GM10266 (cell line): ENCODE data around the gene SH2D4B.
A peak's percentile ranks its signal among the peaks of the same experiment; 100 is the strongest.

Source experiments
- DNase-seq: peaks from one replicate; pipeline ENCODE4 v3.0.0; 2012; ENCODE audit errors: extremely low spot score
- TF ChIP-seq, protein P1 (sequence below): IDR thresholded peaks from 2 replicates; pipeline ENCODE4 v1.5.1; 2012; ENCODE audit warnings: mild to moderate bottlenecking, low read depth; ENCODE audit not compliant: control insufficient read depth, insufficient read depth; ENCODE audit errors: missing control alignments

The SH2D4B gene

DNA sequence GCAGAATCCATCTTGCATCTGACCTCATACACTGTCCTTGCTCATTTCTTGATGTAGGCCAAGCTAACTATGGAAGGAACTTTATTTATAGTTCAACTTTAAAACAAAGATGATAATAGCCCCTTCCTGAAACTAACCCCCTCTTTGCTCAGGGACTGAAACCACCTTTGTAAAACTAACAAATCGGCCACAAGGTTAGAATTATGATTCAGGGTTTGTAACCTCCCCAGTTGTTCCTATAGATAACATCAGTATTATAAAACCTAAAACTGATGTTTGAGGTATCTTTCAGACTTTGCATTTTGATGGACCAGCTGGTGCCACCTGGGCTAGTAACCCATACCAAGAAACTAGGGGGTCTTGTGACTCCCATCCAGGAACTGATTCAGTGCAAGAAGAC lies 143.4 kb downstream of the SH2D4B start:
- no peak for DNase-seq
- TF ChIP-seq, protein P1, sequence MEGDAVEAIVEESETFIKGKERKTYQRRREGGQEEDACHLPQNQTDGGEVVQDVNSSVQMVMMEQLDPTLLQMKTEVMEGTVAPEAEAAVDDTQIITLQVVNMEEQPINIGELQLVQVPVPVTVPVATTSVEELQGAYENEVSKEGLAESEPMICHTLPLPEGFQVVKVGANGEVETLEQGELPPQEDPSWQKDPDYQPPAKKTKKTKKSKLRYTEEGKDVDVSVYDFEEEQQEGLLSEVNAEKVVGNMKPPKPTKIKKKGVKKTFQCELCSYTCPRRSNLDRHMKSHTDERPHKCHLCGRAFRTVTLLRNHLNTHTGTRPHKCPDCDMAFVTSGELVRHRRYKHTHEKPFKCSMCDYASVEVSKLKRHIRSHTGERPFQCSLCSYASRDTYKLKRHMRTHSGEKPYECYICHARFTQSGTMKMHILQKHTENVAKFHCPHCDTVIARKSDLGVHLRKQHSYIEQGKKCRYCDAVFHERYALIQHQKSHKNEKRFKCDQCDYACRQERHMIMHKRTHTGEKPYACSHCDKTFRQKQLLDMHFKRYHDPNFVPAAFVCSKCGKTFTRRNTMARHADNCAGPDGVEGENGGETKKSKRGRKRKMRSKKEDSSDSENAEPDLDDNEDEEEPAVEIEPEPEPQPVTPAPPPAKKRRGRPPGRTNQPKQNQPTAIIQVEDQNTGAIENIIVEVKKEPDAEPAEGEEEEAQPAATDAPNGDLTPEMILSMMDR: no peak

DNA sequence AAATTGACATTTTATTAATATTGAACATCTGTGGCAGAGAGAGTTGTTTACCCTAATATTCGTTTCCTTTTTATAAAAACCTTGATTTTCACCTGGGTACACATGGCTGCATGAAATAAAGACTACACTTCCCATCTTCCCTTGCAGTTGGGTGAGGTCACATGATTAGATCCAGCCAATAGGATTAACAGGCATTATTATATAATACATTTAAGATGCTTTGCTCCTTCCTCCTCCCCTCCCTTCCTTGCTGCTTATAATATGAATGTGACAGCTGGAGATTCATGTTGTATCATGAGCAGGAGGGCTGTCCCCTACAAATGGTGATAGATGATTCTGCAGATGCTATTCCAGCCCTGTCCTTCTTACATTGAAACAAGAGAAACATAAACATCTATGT lies 146.6 kb downstream of the SH2D4B start:
- peak; percentile 29 for DNase-seq

DNA sequence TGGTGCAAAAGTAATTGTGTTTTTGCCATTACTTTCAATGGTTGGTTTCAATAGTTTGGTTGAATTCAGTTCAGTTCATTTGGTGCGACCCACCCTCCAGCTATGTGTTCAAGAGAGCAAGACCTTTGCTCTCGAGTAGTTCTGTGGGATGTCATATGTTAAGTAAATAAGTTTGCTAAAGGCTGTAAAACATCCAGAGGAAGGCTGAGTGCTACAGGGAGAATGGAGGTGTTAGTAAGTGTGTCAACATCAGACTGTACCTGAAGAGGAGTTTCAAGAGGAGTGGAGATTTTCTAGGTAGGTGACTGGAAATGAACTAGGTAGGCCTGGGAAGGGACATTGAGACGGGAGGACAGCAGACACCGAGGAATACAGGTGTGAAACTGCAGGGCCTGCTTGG lies 147.7 kb downstream of the SH2D4B start:
- TF ChIP-seq, protein P1: no peak
- no peak for DNase-seq

More for the DNA sequence above, 146.6 kb downstream of the SH2D4B start:
- TF ChIP-seq, protein P1: no peak

DNA sequence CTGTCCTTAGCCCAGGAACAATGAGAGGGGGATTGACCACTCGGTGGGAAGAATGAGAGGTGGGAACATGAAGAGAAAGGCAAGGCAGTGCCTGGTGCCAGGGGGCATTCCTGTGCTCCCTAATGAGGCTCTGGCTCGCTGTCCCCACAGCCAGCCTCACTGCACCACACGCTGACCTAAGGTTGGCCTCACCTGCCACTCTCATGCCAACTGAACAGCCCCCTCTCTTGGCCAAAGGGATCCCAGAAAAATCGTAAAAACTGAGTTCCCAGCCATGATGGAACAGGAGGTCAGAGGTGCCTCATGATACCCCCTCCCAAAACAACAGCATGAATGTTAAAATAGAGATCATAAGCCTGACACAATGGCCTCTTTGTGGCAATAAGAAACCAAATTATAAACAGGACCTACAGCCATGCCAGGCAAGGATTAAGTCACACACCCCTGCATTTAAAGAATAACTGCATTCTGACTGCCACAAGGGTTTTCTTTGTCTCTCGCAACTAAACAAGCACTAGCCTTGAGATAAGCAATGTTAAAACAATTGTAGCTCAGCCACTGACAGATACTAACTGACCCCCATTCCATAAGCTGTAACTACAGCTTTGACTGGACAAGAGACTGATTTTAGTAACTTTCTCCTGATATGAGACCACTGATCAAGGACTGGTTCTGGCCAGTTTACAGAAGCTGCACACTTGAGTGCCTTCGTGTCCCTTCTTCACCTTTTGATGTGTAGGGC lies 149.2 kb downstream of the SH2D4B start:
- TF ChIP-seq, protein P1: no peak
- no peak for DNase-seq

DNA sequence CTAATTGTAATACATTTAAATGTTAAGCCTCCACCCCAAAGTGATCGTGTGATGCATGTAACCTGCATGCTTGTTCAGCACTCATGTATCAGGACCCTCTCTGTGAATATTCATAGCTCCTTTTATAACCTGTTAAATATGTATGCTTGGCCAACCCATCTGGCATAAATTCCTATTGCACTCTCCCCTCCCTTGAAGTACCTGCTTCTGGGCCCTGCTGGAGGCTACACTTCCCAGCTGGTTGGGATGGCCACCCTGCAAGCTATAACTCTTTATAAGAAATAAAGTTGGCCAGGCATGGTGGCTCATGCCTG lies 149.7 kb downstream of the SH2D4B start:
- no peak for DNase-seq
- TF ChIP-seq, protein P1: no peak

DNA sequence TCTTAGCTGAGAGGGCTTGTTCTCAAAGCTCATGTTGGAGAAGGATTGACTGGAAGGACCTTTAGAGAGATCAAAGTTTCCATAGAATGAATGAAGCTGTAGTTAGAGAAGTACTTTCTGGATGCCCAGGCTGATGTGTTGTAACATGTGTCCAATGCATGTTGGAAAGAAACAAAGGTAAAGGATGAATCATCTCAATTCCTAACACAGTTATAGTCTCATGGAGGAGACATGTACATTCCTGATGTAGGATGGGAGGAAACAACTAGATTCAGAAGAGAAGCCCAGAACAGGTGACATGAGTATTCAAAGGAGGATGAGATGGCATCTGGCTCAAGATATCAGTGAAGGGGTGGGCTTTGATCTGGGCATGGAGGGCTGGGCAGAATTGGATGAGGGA lies 152.7 kb downstream of the SH2D4B start:
- no peak for DNase-seq
- TF ChIP-seq, protein P1: no peak

DNA sequence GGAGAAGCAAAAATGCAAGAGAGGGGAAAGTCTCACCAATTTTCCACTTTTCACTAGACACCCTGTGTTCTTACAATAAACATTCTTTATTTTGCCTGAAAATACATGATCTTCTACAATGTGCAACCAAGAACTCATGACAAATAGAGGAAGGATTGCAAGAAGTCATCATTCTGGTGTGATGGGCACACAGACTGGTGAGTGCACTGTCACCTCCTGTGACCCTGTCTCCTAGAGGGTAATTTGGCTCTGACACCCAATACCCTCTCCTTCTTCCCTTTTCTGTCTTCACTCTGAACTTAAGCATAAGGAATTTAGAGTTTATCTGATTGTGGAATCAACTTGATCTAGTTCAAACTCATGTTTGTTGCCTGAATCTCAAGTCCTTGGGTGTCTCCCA lies 153.7 kb downstream of the SH2D4B start:
- TF ChIP-seq, protein P1: no peak
- DNase-seq: no peak
